ENCODE data around the gene GUCY2F.

GUCY2F gene

DNA sequence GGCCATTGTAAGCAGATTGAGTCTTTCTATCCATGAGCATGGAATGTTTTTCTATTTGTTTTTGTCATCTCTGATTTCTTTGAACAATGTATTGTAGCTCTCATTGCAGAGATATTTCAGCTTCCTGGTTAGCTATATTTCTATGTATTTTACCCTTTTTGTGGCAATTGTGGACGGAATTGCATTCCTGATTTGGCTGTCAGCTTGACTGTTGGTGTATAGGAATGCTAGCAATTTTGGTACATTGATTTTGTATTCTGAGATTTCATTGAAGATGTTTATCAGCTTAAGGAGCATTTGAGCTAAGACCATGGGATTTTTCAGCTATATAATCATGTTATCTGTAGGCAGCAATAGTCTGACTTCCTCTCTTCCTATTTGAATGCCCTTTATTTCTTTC, 154.6 kb downstream of the GUCY2F start:
- no peak for DNase-seq

All from midbrain (tissue), 1 donor.